ENCODE measurements around the gene LYRM1. TPM values are rescaled to one million over a fixed set of nuclear protein-coding genes. Genes with fewer than 3 reads are reported as not detected.

LYRM1 gene
- total and polyA plus RNA-seq, 2 of the 8 experiments (the other 6 are each of a cell fraction or from before 2014, with no cell fraction given) = 11.6 to 13.4 TPM

GRCh38 chr16:20937736-20938135 lies 37.2 kb downstream of the LYRM1 start:
- H2BK15ac ChIP-seq (ENCODE audit: low read length) = no peak overlapping the region
- no peak overlapping the region for H3K4ac ChIP-seq (replicated peaks; ENCODE audit: insufficient read length, low read depth, low read length)
- no peaks in the 10 kb centered on the region for H3K79me1 ChIP-seq (ENCODE audit: low read depth, low read length)
- H2BK20ac ChIP-seq (ENCODE audit: low read length) = no peak overlapping the region
- no peak overlapping the region for H2BK120ac ChIP-seq (replicated peaks; ENCODE audit: low read depth, low read length)
- H3K18ac ChIP-seq (ENCODE audit: extremely low read depth, low read length) = no peak overlapping the region
- POLR2A ChIA-PET (ENCODE audit: partially characterized antibody) = no interaction called here
- CTCF ChIA-PET (ENCODE audit: partially characterized antibody) = interaction anchor here (0.9 to 1.7 kb wide), 6 partner anchors 10 to 84 kb away, joined by 3 to 6 read pairs (median 3); no protein-coding TSS in a partner anchor
- no peak overlapping the region for H2AK5ac ChIP-seq (ENCODE audit: low read depth, low read length)
- no peak overlapping the region for H3K27ac ChIP-seq (ENCODE audit: low read depth, low read length)
- no peak overlapping the region for H4K5ac ChIP-seq (ENCODE audit: insufficient read length, low read depth, low read length)
- no peaks in the 10 kb centered on the region for H3K4me1 ChIP-seq (replicated peaks in 1 of 4; ENCODE audit: control insufficient read depth in 3 of 4, insufficient read depth in 4 of 4, low read length in 3 of 4)
- H3K23me2 ChIP-seq (ENCODE audit: low read depth, low read length) = 0 out of 2 replicates have a peak, but pooled peaks cover 2% of the 10 kb centered on the region
- H3K4me3 ChIP-seq (ENCODE audit: extremely low read depth in 1 of 4, insufficient read depth in 2 of 4, low read depth in 3 of 4, low read length in 4 of 4) = no peak overlapping the region
- no peak overlapping the region for H3K4me2 ChIP-seq (ENCODE audit: insufficient read depth in 1 of 2, low read depth in 2 of 2, low read length in 2 of 2)
- H3K79me2 ChIP-seq (ENCODE audit: control insufficient read depth in 1 of 2, insufficient read depth in 2 of 2, low read length in 2 of 2) = no peaks in the 10 kb centered on the region
- no peak overlapping the region for H4K8ac ChIP-seq (ENCODE audit: extremely low read depth, insufficient read depth, low read length)
- no peak overlapping the region for H2BK12ac ChIP-seq (ENCODE audit: low read depth, low read length)
- H4K20me1 ChIP-seq (replicated peaks in 1 of 2; ENCODE audit: control insufficient read depth in 1 of 2, insufficient read depth in 2 of 2, low read length in 2 of 2) = no peaks in the 10 kb centered on the region
- no peak overlapping the region for H3K14ac ChIP-seq (ENCODE audit: insufficient read length)
- 87% methylated on average over 6 of the region's 6 CpGs; no CpG with 5 or more reads in 1 of the 2 experiments for WGBS, 2 experiments (ENCODE audit: extremely low coverage in 1 of 2, insufficient coverage in 1 of 2, insufficient read length in 1 of 2, insufficient replicate concordance in 2 of 2, low coverage in 1 of 2, low lambda C conversion rate in 2 of 2, missing lambda C conversion rate in 1 of 2)
- H4K91ac ChIP-seq (replicated peaks; ENCODE audit: insufficient read length, low read length) = no peak overlapping the region
- no peak overlapping the region for H2BK5ac ChIP-seq (ENCODE audit: low read depth, low read length)
- H3K23ac ChIP-seq (ENCODE audit: insufficient read length) = no peak overlapping the region
- H2AFZ ChIP-seq (ENCODE audit: low read length) = no peak overlapping the region
- H3K9ac ChIP-seq (replicated peaks in 1 of 4; ENCODE audit: extremely low read depth in 1 of 4, low read depth in 3 of 4, low read length in 3 of 4) = no peak overlapping the region
- H3K27me3 ChIP-seq (replicated peaks in 1 of 4; ENCODE audit: control insufficient read depth in 3 of 4, extremely low read depth in 1 of 4, insufficient read depth in 3 of 4, low read length in 3 of 4) = no peaks in the 10 kb centered on the region
- H3K9me3 ChIP-seq (ENCODE audit: insufficient read depth in 2 of 2, low read depth in 1 of 2, low read length in 1 of 2) = peaks cover 0 to 2% of the 10 kb centered on the region in 2 experiments; a peak in 1 of 4 replicates
- no peaks in the 10 kb centered on the region for H3K36me3 ChIP-seq (ENCODE audit: control insufficient read depth in 2 of 4, insufficient read depth in 4 of 4, low read length in 3 of 4)
- no peak overlapping the region for H3K56ac ChIP-seq (replicated peaks; ENCODE audit: insufficient read length, low read depth, low read length)
- FAIRE-seq = no peak
- DNase-seq (ENCODE audit: low read depth in 1 of 2, low spot score in 2 of 2) = no peak
- TF ChIP-seq SIX5 (IDR thresholded peaks at IDR 0.05; ENCODE audit: low read depth, low read length) (no peak), BCL11A (IDR thresholded peaks at IDR 0.05; ENCODE audit: low read depth in 2 of 2, low read length in 2 of 2) (no peak), CBX5 (IDR thresholded peaks at IDR 0.05; ENCODE audit: low read depth, low read length) (no peak)
